HEK293 (cell line): Measurements from ENCODE around the gene PIGW.

Source experiments
- CTCF ChIA-PET: fragments of 350-600 bp; formaldehyde crosslinking; extraction: SDS; loops from one replicate; lab custom pipeline; 2021; ENCODE audit warnings: antibody characterized with exemption; lab: Yijun Ruan, JAX
- POLR2A ChIA-PET: fragments of 300-600 bp; formaldehyde crosslinking; extraction: SDS; loops from one replicate; lab custom pipeline; 2020; ENCODE audit warnings: antibody characterized with exemption, inconsistent platforms; lab: Yijun Ruan, JAX
- H3K27ac ChIP-seq: fragments of 200-500 bp; sonication (Bioruptor generic); 2 replicates; pipeline ENCODE4 v1.5.1; 2014; ENCODE audit warnings: low read depth, low read length, control low read depth, inconsistent platforms; ENCODE audit errors: extremely low read depth
- H3K36me3 ChIP-seq, 2 experiments: fragments of 200-500 bp in 1 of 2; sonication (Bioruptor generic) in 1 of 2; 1 replicate in 1 of 2; 2 replicates in 1 of 2; pipeline ENCODE4 v1.5.1; 2014 to 2017; ENCODE audit warnings: inconsistent platforms in 2 of 2, low read length in 2 of 2; ENCODE audit not compliant: control insufficient read depth in 2 of 2, insufficient read depth in 1 of 2
- H3K4me1 ChIP-seq: fragments of 200-500 bp; sonication (Bioruptor generic); 2 replicates; pipeline ENCODE4 v1.5.1; 2014; ENCODE audit warnings: mild to moderate bottlenecking, low read length, inconsistent platforms; ENCODE audit not compliant: control insufficient read depth, insufficient read depth
- H3K4me3 ChIP-seq: 2 replicates; pipeline ENCODE4 v1.5.1; 2011; ENCODE audit warnings: low read depth, mild to moderate bottlenecking, control low read depth, low read length, moderate library complexity
- H3K9me3 ChIP-seq: fragments of 200-500 bp; sonication (Bioruptor generic); 2 replicates; pipeline ENCODE4 v1.5.1; 2014; ENCODE audit warnings: low read depth, low read length, inconsistent platforms; ENCODE audit not compliant: control insufficient read depth, insufficient read depth
- CTCF ChIP-seq: fragments of 450-650 bp; formaldehyde crosslinking; IDR thresholded peaks from 2 replicates; pipeline ENCODE4 v1.5.1; 2016; ENCODE audit warnings: missing biosample characterization, missing genetic modification characterization
- GLIS1 ChIP-seq: fragments of 450-650 bp; formaldehyde crosslinking; IDR thresholded peaks from 2 replicates; pipeline ENCODE4 v1.5.1; 2016; ENCODE audit warnings: missing biosample characterization, missing genetic modification characterization
- MZF1 ChIP-seq: fragments of 450-650 bp; formaldehyde crosslinking; IDR thresholded peaks from 2 replicates; pipeline ENCODE4 v1.5.1; 2017; ENCODE audit warnings: missing biosample characterization, missing genetic modification characterization, borderline replicate concordance
- YY1 ChIP-seq: fragments of 450-650 bp; formaldehyde crosslinking; IDR thresholded peaks from 2 replicates; pipeline ENCODE4 v1.5.1; 2018; ENCODE audit warnings: missing biosample characterization, missing genetic modification characterization
- ZBTB7A ChIP-seq: fragments of 450-650 bp; formaldehyde crosslinking; IDR thresholded peaks from 2 replicates; pipeline ENCODE4 v1.5.1; 2016; ENCODE audit warnings: low read depth, missing biosample characterization, missing genetic modification characterization
- ZIC2 ChIP-seq: fragments of 450-650 bp; formaldehyde crosslinking; IDR thresholded peaks from 2 replicates; pipeline ENCODE4 v1.5.1; 2016; ENCODE audit warnings: missing biosample characterization, missing genetic modification characterization
- ZNF146 ChIP-seq: fragments of 450-650 bp; formaldehyde crosslinking; IDR thresholded peaks from 2 replicates; pipeline ENCODE4 v1.5.1; 2016; ENCODE audit warnings: missing biosample characterization, missing genetic modification characterization
- ZNF16 ChIP-seq: fragments of 450-650 bp; formaldehyde crosslinking; IDR thresholded peaks from 2 replicates; pipeline ENCODE4 v1.5.1; 2016; ENCODE audit warnings: low read depth, missing biosample characterization, missing genetic modification characterization
- ZNF174 ChIP-seq: fragments of 450-650 bp; formaldehyde crosslinking; IDR thresholded peaks from 2 replicates; pipeline ENCODE4 v1.5.0; 2017; ENCODE audit warnings: missing biosample characterization, mild to moderate bottlenecking, missing genetic modification characterization
- ZNF19 ChIP-seq: fragments of 450-650 bp; formaldehyde crosslinking; IDR thresholded peaks from 2 replicates; pipeline ENCODE4; 2016; ENCODE audit warnings: missing biosample characterization, missing genetic modification characterization, low read depth
- ZNF202 ChIP-seq: fragments of 450-650 bp; formaldehyde crosslinking; IDR thresholded peaks from 2 replicates; pipeline ENCODE4 v1.5.1; 2016; ENCODE audit warnings: missing biosample characterization, missing genetic modification characterization, borderline replicate concordance
- ZNF274 ChIP-seq, 2 experiments: fragments of 200-500 bp in 1 of 2; fragments of 450-650 bp in 1 of 2; sonication (Bioruptor generic) in 1 of 2; formaldehyde crosslinking in 1 of 2; IDR thresholded peaks; 2 replicates each; pipeline versions ENCODE4 v1.5.1 to v1.6.1; 2014 to 2016; ENCODE audit warnings: borderline replicate concordance in 1 of 2, inconsistent platforms in 1 of 2, low read length in 1 of 2, missing biosample characterization in 1 of 2, missing genetic modification characterization in 1 of 2
- ZNF341 ChIP-seq: fragments of 450-650 bp; formaldehyde crosslinking; IDR thresholded peaks from 2 replicates; pipeline ENCODE4; 2016; ENCODE audit warnings: low read depth, missing biosample characterization, missing genetic modification characterization
- ZNF366 ChIP-seq: fragments of 450-650 bp; formaldehyde crosslinking; conservative IDR thresholded peaks from 2 replicates; pipeline ENCODE4 v1.5.1; 2016; ENCODE audit warnings: missing biosample characterization, missing genetic modification characterization
- ZNF501 ChIP-seq: fragments of 450-650 bp; formaldehyde crosslinking; IDR thresholded peaks from 2 replicates; pipeline ENCODE4 v1.5.1; 2016; ENCODE audit warnings: missing biosample characterization, missing genetic modification characterization
- ZNF510 ChIP-seq: fragments of 450-650 bp; formaldehyde crosslinking; IDR thresholded peaks from 2 replicates; pipeline ENCODE4 v1.5.1; 2018; ENCODE audit warnings: mild to moderate bottlenecking, missing genetic modification characterization, missing biosample characterization; ENCODE audit not compliant: insufficient replicate concordance
- ZNF585B ChIP-seq: fragments of 450-650 bp; formaldehyde crosslinking; IDR thresholded peaks from 2 replicates; pipeline ENCODE4 v1.5.1; 2016; ENCODE audit warnings: missing biosample characterization, missing genetic modification characterization
- ZNF645 ChIP-seq: fragments of 450-650 bp; formaldehyde crosslinking; IDR thresholded peaks from 2 replicates; pipeline ENCODE4; 2016; ENCODE audit warnings: missing biosample characterization, missing genetic modification characterization
- ZNF654 ChIP-seq: fragments of 450-650 bp; formaldehyde crosslinking; IDR thresholded peaks from 2 replicates; pipeline ENCODE4 v1.5.1; 2016; ENCODE audit warnings: low read depth, missing biosample characterization, missing genetic modification characterization
- ZNF777 ChIP-seq: fragments of 450-650 bp; formaldehyde crosslinking; IDR thresholded peaks from 2 replicates; pipeline ENCODE4 v1.5.1; 2017; ENCODE audit warnings: missing biosample characterization, missing genetic modification characterization, borderline replicate concordance
- ZNF791 ChIP-seq: fragments of 450-650 bp; formaldehyde crosslinking; IDR thresholded peaks from 2 replicates; pipeline ENCODE4 v1.5.1; 2016; ENCODE audit warnings: missing biosample characterization, missing genetic modification characterization
- ZSCAN23 ChIP-seq: fragments of 450-650 bp; formaldehyde crosslinking; IDR thresholded peaks from 2 replicates; pipeline ENCODE4 v1.5.1; 2016; ENCODE audit warnings: missing biosample characterization, missing genetic modification characterization
- TF ChIP-seq, protein P1 (sequence below): fragments of 450-650 bp; formaldehyde crosslinking; IDR thresholded peaks from 2 replicates; pipeline ENCODE4 v1.5.1; 2016; ENCODE audit warnings: missing biosample characterization, missing genetic modification characterization
- TF ChIP-seq, protein P2 (sequence below): fragments of 450-650 bp; formaldehyde crosslinking; IDR thresholded peaks from 2 replicates; pipeline ENCODE4 v1.5.1; 2017; ENCODE audit warnings: missing biosample characterization, missing genetic modification characterization
- TF ChIP-seq, protein P3 (sequence below): fragments of 450-650 bp; formaldehyde crosslinking; IDR thresholded peaks from 2 replicates; pipeline ENCODE4 v1.5.1; 2016; ENCODE audit warnings: missing biosample characterization, missing genetic modification characterization
- TF ChIP-seq, protein P4 (sequence below): fragments of 450-650 bp; formaldehyde crosslinking; IDR thresholded peaks from 2 replicates; pipeline ENCODE4 v1.5.1; 2017; ENCODE audit warnings: missing biosample characterization, missing genetic modification characterization

The PIGW gene

DNA sequence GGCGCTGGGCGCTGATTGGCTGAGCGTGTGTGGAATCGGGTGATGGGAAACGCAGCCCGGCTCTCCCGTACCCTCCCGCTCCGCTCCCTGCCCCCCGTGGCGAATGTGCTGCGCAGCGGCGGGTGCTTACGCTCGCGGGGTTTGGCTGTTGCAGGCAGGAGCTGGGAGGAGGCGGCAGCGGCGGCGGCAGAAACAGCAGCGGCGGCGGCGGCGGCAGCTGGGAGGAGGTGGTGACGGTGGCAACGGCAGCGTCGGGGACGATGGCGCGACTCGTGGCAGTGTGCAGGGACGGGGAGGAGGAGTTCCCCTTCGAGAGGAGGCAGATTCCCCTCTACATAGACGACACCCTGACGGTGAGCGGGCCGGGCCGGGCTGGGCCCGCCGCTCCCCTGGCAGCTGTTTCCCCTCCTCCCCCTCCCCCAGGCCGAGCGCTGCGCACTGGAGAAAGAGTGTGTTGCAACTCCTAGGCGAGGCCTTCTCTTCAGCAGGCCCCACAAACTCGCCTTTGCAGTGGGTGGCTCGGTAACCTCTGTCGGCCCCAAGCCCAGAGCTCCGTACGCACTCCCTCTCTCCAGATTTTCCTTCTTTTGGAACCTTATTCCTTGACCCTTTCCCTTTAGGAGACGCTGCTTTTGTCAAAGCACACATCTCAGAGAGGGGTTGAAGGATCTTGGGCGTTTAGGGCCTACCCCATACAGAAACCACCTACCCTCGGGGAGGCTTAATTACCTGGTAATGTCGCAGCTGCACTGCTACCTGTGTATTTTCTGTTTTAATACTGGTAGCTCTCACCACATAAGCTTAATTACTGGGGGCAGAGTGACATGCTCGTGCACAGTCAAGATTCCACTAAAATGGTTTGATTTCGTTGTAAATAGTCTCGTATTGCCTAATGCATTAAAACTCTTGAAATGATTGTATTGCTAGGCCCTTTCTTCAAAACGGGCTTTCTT, 11.0 kb downstream of the PIGW start (continued):
- TF ChIP-seq, protein P1, sequence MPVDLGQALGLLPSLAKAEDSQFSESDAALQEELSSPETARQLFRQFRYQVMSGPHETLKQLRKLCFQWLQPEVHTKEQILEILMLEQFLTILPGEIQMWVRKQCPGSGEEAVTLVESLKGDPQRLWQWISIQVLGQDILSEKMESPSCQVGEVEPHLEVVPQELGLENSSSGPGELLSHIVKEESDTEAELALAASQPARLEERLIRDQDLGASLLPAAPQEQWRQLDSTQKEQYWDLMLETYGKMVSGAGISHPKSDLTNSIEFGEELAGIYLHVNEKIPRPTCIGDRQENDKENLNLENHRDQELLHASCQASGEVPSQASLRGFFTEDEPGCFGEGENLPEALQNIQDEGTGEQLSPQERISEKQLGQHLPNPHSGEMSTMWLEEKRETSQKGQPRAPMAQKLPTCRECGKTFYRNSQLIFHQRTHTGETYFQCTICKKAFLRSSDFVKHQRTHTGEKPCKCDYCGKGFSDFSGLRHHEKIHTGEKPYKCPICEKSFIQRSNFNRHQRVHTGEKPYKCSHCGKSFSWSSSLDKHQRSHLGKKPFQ (tag by site-specific recombination), result no peak
- TF ChIP-seq ZSCAN23 (tag by site-specific recombination) (no peak), ZNF341 (tag by site-specific recombination) (peak; percentile 99), ZIC2 (peak; percentile 75), GLIS1 (tag by site-specific recombination) (peak; percentile 78), CTCF (tag by site-specific recombination) (peak; percentile 70), ZNF645 (tag by site-specific recombination) (no peak), ZNF19 (tag by site-specific recombination) (no peak), MZF1 (no peak), ZNF274 (IDR thresholded peaks at IDR 0.05; ENCODE audit: low read length) (no peak), ZNF274 (tag by site-specific recombination; IDR thresholded peaks at IDR 0.05; ENCODE audit: borderline replicate concordance) (no peak)
- TF ChIP-seq, protein P2, sequence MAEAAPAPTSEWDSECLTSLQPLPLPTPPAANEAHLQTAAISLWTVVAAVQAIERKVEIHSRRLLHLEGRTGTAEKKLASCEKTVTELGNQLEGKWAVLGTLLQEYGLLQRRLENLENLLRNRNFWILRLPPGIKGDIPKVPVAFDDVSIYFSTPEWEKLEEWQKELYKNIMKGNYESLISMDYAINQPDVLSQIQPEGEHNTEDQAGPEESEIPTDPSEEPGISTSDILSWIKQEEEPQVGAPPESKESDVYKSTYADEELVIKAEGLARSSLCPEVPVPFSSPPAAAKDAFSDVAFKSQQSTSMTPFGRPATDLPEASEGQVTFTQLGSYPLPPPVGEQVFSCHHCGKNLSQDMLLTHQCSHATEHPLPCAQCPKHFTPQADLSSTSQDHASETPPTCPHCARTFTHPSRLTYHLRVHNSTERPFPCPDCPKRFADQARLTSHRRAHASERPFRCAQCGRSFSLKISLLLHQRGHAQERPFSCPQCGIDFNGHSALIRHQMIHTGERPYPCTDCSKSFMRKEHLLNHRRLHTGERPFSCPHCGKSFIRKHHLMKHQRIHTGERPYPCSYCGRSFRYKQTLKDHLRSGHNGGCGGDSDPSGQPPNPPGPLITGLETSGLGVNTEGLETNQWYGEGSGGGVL (tag by site-specific recombination), result peak; percentile 92

DNA sequence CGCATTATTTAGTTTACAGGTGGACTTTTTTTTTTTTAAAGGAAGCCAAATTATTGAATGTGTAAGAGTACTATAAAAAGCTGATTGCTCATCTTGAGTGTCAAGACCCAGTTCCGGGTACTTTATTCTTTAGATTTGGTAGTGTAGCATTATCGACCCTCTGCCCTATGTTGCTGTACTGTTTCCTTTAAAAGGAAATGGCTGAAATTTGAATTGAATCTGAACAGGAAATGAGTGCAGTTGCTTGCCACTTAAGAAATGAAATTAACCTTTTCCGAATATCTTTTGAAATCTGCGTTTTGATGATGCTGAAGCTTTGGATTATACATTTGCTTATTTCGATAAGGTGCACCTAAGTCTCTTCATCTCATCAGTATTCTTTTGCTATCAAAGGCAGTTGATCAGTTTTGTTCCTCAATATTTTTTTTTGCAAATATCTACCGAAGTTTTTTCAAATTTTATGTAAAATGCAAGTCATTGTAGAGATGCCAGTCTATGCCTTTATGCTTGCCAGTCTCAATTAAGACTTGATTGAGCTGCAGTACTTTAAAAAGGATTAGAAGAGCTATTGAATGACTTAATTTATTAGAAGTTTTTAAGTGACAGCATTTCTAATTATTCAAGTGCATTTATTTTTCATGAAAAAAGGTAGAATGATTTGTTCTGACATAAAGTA, 11.8 kb downstream of the PIGW start:
- peaks cover 11 to 14% of the 10 kb centered on the region in 2 experiments for H3K36me3 ChIP-seq
- CTCF ChIA-PET, result interaction anchor here (0.6 to 1.8 kb wide), 2 partner anchors 13 to 422 kb away, joined by 3 to 7 read pairs; no protein-coding TSS in a partner anchor
- peak overlapping the region; percentile 96 for H3K27ac ChIP-seq
- TF ChIP-seq ZNF16 (tag by site-specific recombination) (no peak), YY1 (tag by site-specific recombination) (no peak), ZNF777 (tag by site-specific recombination) (no peak), ZNF366 (tag by site-specific recombination) (no peak), ZNF202 (tag by site-specific recombination) (no peak), ZNF791 (tag by site-specific recombination) (no peak), ZBTB7A (no peak), ZNF654 (tag by site-specific recombination) (no peak), ZNF510 (tag by site-specific recombination) (no peak), ZNF585B (no peak), ZNF146 (no peak), ZNF174 (tag by site-specific recombination) (no peak), ZNF501 (tag by site-specific recombination) (no peak)
- TF ChIP-seq, protein P3, sequence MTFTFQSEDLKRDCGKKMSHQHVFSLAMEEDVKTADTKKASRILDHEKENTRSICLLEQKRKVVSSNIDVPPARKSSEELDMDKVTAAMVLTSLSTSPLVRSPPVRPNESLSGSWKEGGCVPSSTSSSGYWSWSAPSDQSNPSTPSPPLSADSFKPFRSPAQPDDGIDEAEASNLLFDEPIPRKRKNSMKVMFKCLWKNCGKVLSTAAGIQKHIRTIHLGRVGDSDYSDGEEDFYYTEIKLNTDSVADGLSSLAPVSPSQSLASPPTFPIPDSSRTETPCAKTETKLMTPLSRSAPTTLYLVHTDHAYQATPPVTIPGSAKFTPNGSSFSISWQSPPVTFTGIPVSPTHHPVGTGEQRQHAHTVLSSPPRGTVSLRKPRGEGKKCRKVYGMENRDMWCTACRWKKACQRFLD (tag by site-specific recombination), result no peak
- TF ChIP-seq, protein P4, sequence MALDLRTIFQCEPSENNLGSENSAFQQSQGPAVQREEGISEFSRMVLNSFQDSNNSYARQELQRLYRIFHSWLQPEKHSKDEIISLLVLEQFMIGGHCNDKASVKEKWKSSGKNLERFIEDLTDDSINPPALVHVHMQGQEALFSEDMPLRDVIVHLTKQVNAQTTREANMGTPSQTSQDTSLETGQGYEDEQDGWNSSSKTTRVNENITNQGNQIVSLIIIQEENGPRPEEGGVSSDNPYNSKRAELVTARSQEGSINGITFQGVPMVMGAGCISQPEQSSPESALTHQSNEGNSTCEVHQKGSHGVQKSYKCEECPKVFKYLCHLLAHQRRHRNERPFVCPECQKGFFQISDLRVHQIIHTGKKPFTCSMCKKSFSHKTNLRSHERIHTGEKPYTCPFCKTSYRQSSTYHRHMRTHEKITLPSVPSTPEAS (tag by site-specific recombination), result no peak

More for the DNA sequence above, 11.8 kb downstream of the PIGW start:
- Histone ChIP-seq H3K9me3 (no peaks in the 10 kb centered on the region), H3K4me3 (peak overlapping the region; percentile 99), H3K4me1 (peaks cover 11% of the 10 kb centered on the region)
- POLR2A ChIA-PET, result interaction anchor here (1.1 to 4.3 kb wide), 7 partner anchors 11 to 60 kb away, joined by 4 to 81 read pairs (median 6); partner anchors contain the start of genes DHRS11, MRM1, MYO19 and PIGW
